HCT116 (cell line): ENCODE results near the gene ZNF236. TPM values are rescaled to one million over a fixed set of nuclear protein-coding genes. Genes with fewer than 3 reads are reported as not detected.

Source experiments
- ATAC-seq: fragments of 200-7000 bp; cut with Tn5 transposase; 2 replicates; pipeline ENCODE4 v1.9.1; 2020; ENCODE audit warnings: mild to moderate bottlenecking, moderate library complexity
- BruUV-seq: library from RNA; stranded (reverse); fragments of 400-500 nt; replicated peaks from 2 replicates; lab custom pipeline; 2021; lab: Mats Ljungman, UMichigan
- CTCF ChIA-PET: fragments of 300-600 bp; sonication (Branson Sonifier 250); formaldehyde crosslinking; loops from one replicate; lab custom pipeline; 2021; ENCODE audit warnings: antibody characterized with exemption; lab: Charles Lee
- POLR2A ChIA-PET: fragments of 300-600, 350-600 bp; sonication (Branson Sonifier 250); formaldehyde crosslinking; loops from one replicate; lab custom pipeline; 2021; ENCODE audit warnings: antibody characterized with exemption; lab: Charles Lee
- RAD21 ChIA-PET, 2 experiments: fragments of 300-600 bp; sonication (Branson Sonifier 250); formaldehyde crosslinking; loops; one replicate each; lab custom pipeline; 2023; ENCODE audit warnings: low total read pairs in 2 of 2; ENCODE audit not compliant: uncharacterized antibody in 2 of 2, unreplicated experiment in 2 of 2, low non-redundant PET in 1 of 2; lab: Charles Lee
- DNase-seq: peaks from one replicate; pipeline ENCODE4 v3.0.0-alpha.2; 2010; ENCODE audit warnings: low read depth, low spot score
- H2AFZ ChIP-seq: fragments of 200-600 bp; shearing (Covaris generic), sonication (generic); 2 replicates; pipeline ENCODE4 v1.6.1; 2017; ENCODE audit warnings: low read depth, mixed run types, mixed read lengths, antibody characterized with exemption, low read length; ENCODE audit not compliant: poor library complexity, severe bottlenecking
- H3K27ac ChIP-seq: 2 replicates; pipeline ENCODE4 v1.5.1; 2012; ENCODE audit warnings: low read depth, low read length
- H3K27me3 ChIP-seq: fragments of 200-600 bp; sonication (generic); 2 replicates; pipeline ENCODE4 v1.6.1; 2016; ENCODE audit warnings: mixed run types, low read length, mixed read lengths; ENCODE audit not compliant: insufficient read depth
- H3K36me3 ChIP-seq, 2 experiments: fragments of 200-500 bp in 1 of 2; fragments of 200-600 bp in 1 of 2; sonication (Bioruptor generic) in 1 of 2; sonication (generic) in 1 of 2; 2 replicates each; pipeline versions ENCODE4 v1.5.1 to v1.6.1; 2014 to 2016; ENCODE audit warnings: low read length in 2 of 2, inconsistent platforms in 1 of 2, mixed read lengths in 1 of 2, mixed run types in 1 of 2; ENCODE audit not compliant: insufficient read depth in 2 of 2, control insufficient read depth in 1 of 2
- H3K4me1 ChIP-seq, 2 experiments: fragments of 200-600 bp in 1 of 2; sonication (generic) in 1 of 2; 2 replicates each; pipeline versions ENCODE4 v1.5.1 to v1.6.1; 2012 to 2017; ENCODE audit warnings: low read length in 2 of 2, inconsistent platforms in 1 of 2, mild to moderate bottlenecking in 1 of 2, mixed read lengths in 1 of 2, mixed run types in 1 of 2, moderate library complexity in 1 of 2; ENCODE audit not compliant: insufficient read depth in 2 of 2, control insufficient read depth in 1 of 2
- H3K4me2 ChIP-seq: fragments of 200-600 bp; sonication (generic); 2 replicates; pipeline ENCODE4 v1.6.1; 2017; ENCODE audit warnings: mixed run types, low read length, mixed read lengths
- H3K4me3 ChIP-seq, 2 experiments: fragments of 200-600 bp in 1 of 2; sonication (generic) in 1 of 2; replicated peaks in 1 of 2; 2 replicates each; pipeline ENCODE4 v1.5.1; 2011 to 2016; ENCODE audit warnings: low read length in 2 of 2, control low read depth in 1 of 2, low read depth in 1 of 2, mild to moderate bottlenecking in 1 of 2, mixed read lengths in 1 of 2, mixed run types in 1 of 2
- H3K79me2 ChIP-seq: fragments of 200-600 bp; sonication (generic); 2 replicates; pipeline ENCODE4 v1.6.1; 2017; ENCODE audit warnings: mild to moderate bottlenecking, mixed run types, low read length, moderate library complexity, mixed read lengths; ENCODE audit not compliant: insufficient read depth
- H3K9ac ChIP-seq: fragments of 200-600 bp; sonication (generic); 2 replicates; pipeline ENCODE4 v1.6.1; 2016; ENCODE audit warnings: low read length, mixed read lengths
- H3K9me2 ChIP-seq: fragments of 200-600 bp; sonication (generic), shearing (Covaris generic); 2 replicates; pipeline ENCODE4 v1.6.1; 2017; ENCODE audit warnings: mixed run types, mild to moderate bottlenecking, moderate library complexity; ENCODE audit not compliant: insufficient read depth
- H3K9me3 ChIP-seq, 2 experiments: fragments of 200-500 bp in 1 of 2; fragments of 200-600 bp in 1 of 2; sonication (Bioruptor generic) in 1 of 2; sonication (generic) in 1 of 2; 2 replicates each; pipeline ENCODE4 v1.6.1; 2014 to 2017; ENCODE audit warnings: low read length in 2 of 2, mixed read lengths in 2 of 2, inconsistent platforms in 1 of 2, low read depth in 1 of 2, mild to moderate bottlenecking in 1 of 2, mixed run types in 1 of 2, moderate library complexity in 1 of 2; ENCODE audit not compliant: control insufficient read depth in 1 of 2, insufficient read depth in 1 of 2
- H4K20me1 ChIP-seq: fragments of 200-600 bp; sonication (generic), shearing (Covaris generic); 2 replicates; pipeline ENCODE4 v1.6.1; 2017; ENCODE audit warnings: mixed run types, mild to moderate bottlenecking, moderate library complexity; ENCODE audit not compliant: insufficient read depth
- ATF3 ChIP-seq: IDR thresholded peaks from 2 replicates; pipeline ENCODE4 v1.6.1; 2012
- CBX3 ChIP-seq: IDR thresholded peaks from 2 replicates; pipeline ENCODE4 v1.6.1; 2012; ENCODE audit warnings: low read depth
- CEBPB ChIP-seq: IDR thresholded peaks from 2 replicates; pipeline ENCODE4 v1.6.1; 2012; ENCODE audit warnings: low read depth
- CTCF ChIP-seq, 3 experiments: fragments of 200-600 bp in 1 of 3; sonication (generic) in 1 of 3; IDR thresholded peaks in 2 of 3; conservative IDR thresholded peaks in 1 of 3; 2 replicates each; pipeline ENCODE4 v1.5.1; 2012 to 2017; ENCODE audit warnings: low read depth in 2 of 3, low read length in 2 of 3, antibody characterized with exemption in 1 of 3, borderline replicate concordance in 1 of 3, control low read depth in 1 of 3, mild to moderate bottlenecking in 1 of 3, mixed read lengths in 1 of 3, mixed run types in 1 of 3, moderate library complexity in 1 of 3; ENCODE audit not compliant: insufficient read depth in 1 of 3
- EGR1 ChIP-seq: IDR thresholded peaks from 2 replicates; pipeline ENCODE4 v1.6.1; 2012; ENCODE audit warnings: low read depth
- ELF1 ChIP-seq: IDR thresholded peaks from 2 replicates; pipeline ENCODE4 v1.6.1; 2012; ENCODE audit warnings: low read depth, borderline replicate concordance
- EZH2 ChIP-seq: fragments of 200-600 bp; sonication (generic); IDR thresholded peaks from 2 replicates; pipeline ENCODE4 v1.6.1; 2017; ENCODE audit warnings: antibody characterized with exemption, mixed run types
- EZH2phosphoT487 ChIP-seq: fragments of 200-600 bp; IDR thresholded peaks from 2 replicates; pipeline ENCODE4 v1.6.1; 2018; ENCODE audit warnings: antibody characterized with exemption, borderline replicate concordance
- FOSL1 ChIP-seq: IDR thresholded peaks from 2 replicates; pipeline ENCODE4 v1.6.1; 2012; ENCODE audit warnings: low read depth
- JUND ChIP-seq: IDR thresholded peaks from 2 replicates; pipeline ENCODE4 v1.6.1; 2012
- POLR2A ChIP-seq: IDR thresholded peaks from 2 replicates; pipeline ENCODE4 v1.7.0; 2011; ENCODE audit warnings: borderline replicate concordance; ENCODE audit not compliant: insufficient read depth, insufficient read length; ENCODE audit errors: extremely low read depth
- POLR2AphosphoS5 ChIP-seq: IDR thresholded peaks from 2 replicates; pipeline ENCODE4 v1.6.1; 2011; ENCODE audit warnings: mild to moderate bottlenecking, low read depth, low read length, moderate library complexity
- RAD21 ChIP-seq: IDR thresholded peaks from 2 replicates; pipeline ENCODE4 v1.6.1; 2012; ENCODE audit warnings: low read depth, mild to moderate bottlenecking
- SP1 ChIP-seq: IDR thresholded peaks from 2 replicates; pipeline ENCODE4 v1.6.1; 2012; ENCODE audit warnings: low read depth
- SRF ChIP-seq: IDR thresholded peaks from 2 replicates; pipeline ENCODE4 v1.6.1; 2012; ENCODE audit warnings: low read depth
- ZFX ChIP-seq: fragments of 450-650 bp; IDR thresholded peaks from 2 replicates; pipeline ENCODE4 v1.6.1; 2017
- ZNF274 ChIP-seq: fragments of 200-500 bp; sonication (Bioruptor generic); IDR thresholded peaks from 2 replicates; pipeline ENCODE4 v1.6.1; 2014; ENCODE audit warnings: mild to moderate bottlenecking, low read depth, low read length, inconsistent platforms
- intact Hi-C: fragments of 100-400 bp; cut with micrococcal nuclease; formaldehyde crosslinking; loops from 2 replicates; pipeline ENCODE4 v1.10.0; 2022
- total RNA-seq: library from RNA; stranded (reverse); gene quantifications from one replicate; pipeline ENCODE4 v1.2.1, GENCODE V29; 2021; ENCODE audit not compliant: unreplicated experiment

The ZNF236 gene
- total RNA-seq, 1 experiment from 2014 or later, result 15.0 TPM

DNA sequence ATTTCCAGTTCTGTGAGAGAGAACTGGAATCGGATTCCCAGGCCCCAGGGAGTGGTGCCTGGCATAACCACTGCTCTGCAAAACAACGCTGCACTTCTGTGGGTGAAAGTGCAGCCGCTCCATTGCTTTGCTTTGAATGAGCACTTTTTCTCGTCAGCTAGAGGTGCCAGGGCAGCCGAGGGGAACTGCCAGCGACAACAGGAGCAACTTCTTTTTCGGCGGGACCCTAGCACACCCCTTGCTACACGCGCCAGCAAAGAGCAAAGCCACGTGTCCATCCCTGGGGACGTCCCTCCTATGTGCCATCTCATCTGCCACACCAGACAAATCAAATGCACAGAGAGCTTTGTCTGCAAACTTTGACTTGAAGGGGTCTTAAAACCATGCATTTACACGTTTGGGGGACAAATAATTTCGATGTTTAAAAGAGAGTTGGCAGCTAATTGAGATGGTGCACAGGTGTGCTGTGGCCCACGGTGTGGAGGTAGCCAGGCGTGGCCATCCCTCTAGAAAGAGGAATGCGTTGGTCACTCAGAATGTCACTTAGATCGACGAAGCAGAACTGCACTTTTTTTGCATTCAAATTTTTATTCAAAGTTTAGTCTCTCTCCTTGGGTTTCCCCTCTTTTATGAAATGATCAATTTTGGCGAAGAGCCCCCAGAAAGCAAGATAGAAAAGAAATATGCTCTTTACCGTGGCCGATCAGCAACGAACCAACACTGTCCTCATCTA, 158.5 kb downstream of the ZNF236 start:
- Histone ChIP-seq H3K9ac (no peak overlapping the region), H4K20me1 (no peaks in the 10 kb centered on the region), H3K4me3 (no peak overlapping the region), H3K4me2 (no peak overlapping the region), H3K36me3 (no peaks in the 10 kb centered on the region), H3K4me1 (peaks cover 2 to 5% of the 10 kb centered on the region in 2 experiments; a peak in 3 of 4 replicates), H3K27me3 (no peaks in the 10 kb centered on the region), H3K9me3 (no peaks in the 10 kb centered on the region), H3K9me2 (no peaks in the 10 kb centered on the region), H3K79me2 (no peaks in the 10 kb centered on the region), H3K27ac (no peak overlapping the region), H2AFZ (no peak overlapping the region)
- ChIA-PET CTCF (no interaction called here), POLR2A (no interaction called here), RAD21 (no interaction called here)
- ATAC-seq (no peak), DNase-seq (no peak)
- intact Hi-C loops, result no loop called here
- TF ChIP-seq JUND, result no peak
- TF ChIP-seq CTCF (IDR thresholded peaks at IDR 0.05 in 2 of 3, conservative IDR thresholded peaks at IDR 0.05 in 1 of 3; ENCODE audit: borderline replicate concordance in 1 of 3, insufficient read depth in 1 of 3, low read depth in 2 of 3, low read length in 2 of 3), result no peak
- no peak for TF ChIP-seq ELF1
- no peak for TF ChIP-seq CEBPB
- BruUV-seq, result no TSS peak

DNA sequence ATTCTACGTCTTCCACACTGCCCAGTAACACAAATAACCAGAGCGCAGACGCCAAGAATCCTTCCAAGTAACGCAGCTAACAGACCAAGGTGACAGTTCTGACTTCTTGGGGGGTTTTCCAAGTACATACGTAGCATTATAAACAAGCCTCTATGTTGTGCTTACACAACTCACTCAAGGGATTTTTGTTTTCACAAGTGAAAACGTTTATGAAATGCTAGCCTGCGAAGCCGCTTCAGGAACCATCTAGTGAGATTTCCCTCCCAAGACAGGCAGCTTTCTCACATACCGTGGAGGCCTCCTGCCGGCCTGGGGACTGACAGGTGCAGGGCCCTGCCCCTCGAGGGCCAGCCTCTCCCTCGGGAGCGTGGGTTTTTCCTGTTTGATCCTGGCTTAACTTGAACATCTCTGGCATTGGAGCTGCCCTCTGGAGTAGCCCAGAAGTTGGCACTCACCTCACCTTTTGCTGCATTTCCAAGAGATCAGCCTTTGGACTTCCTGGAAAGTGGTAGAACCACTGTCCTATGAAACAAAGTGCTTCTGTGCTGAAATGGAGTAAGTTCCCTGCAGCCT, 159.1 kb downstream of the ZNF236 start:
- H3K9me2 ChIP-seq, result no peaks in the 10 kb centered on the region
- no peak overlapping the region for H3K9ac ChIP-seq
- intact Hi-C loops, result no loop called here
- H3K27ac ChIP-seq, result no peak overlapping the region
- no peak overlapping the region for H3K4me3 ChIP-seq
- H4K20me1 ChIP-seq, result no peaks in the 10 kb centered on the region
- RAD21 ChIA-PET, result no interaction called here
- POLR2A ChIA-PET, result no interaction called here
- CTCF ChIA-PET, result no interaction called here
- H2AFZ ChIP-seq, result no peak overlapping the region
- DNase-seq, result no peak
- peaks cover 2 to 5% of the 10 kb centered on the region in 2 experiments; a peak in 3 of 4 replicates for H3K4me1 ChIP-seq
- ATAC-seq, result no peak
- TF ChIP-seq CTCF (IDR thresholded peaks at IDR 0.05 in 2 of 3, conservative IDR thresholded peaks at IDR 0.05 in 1 of 3; ENCODE audit: borderline replicate concordance in 1 of 3, insufficient read depth in 1 of 3, low read depth in 2 of 3, low read length in 2 of 3) (no peak), FOSL1 (no peak), EGR1 (no peak), CBX3 (no peak), EZH2 (no peak), SP1 (no peak), ZFX (no peak), RAD21 (no peak), ATF3 (no peak), POLR2AphosphoS5 (no peak), CEBPB (no peak), SRF (no peak), ZNF274 (no peak), POLR2A (no peak), EZH2phosphoT487 (no peak)
- BruUV-seq, result no TSS peak
- no peaks in the 10 kb centered on the region for H3K9me3 ChIP-seq
- no peaks in the 10 kb centered on the region for H3K79me2 ChIP-seq
- no peaks in the 10 kb centered on the region for H3K36me3 ChIP-seq
- no peaks in the 10 kb centered on the region for H3K27me3 ChIP-seq
- H3K4me2 ChIP-seq, result no peak overlapping the region
